K562 (cell line): Measurements from ENCODE around the gene POLR2J. TPM values are rescaled to one million over a fixed set of nuclear protein-coding genes. Genes with fewer than 3 reads are reported as not detected.

Experiments
- ATF1 ChIP-seq, 2 experiments: fragments of 450-650 bp in 1 of 2; IDR thresholded peaks; 2 replicates each; pipeline ENCODE4 v1.6.1; 2016; ENCODE audit warnings: missing compliant biosample characterization in 1 of 2, missing genetic modification characterization in 1 of 2
- BHLHE40 ChIP-seq: IDR thresholded peaks from 2 replicates; pipeline ENCODE4 v1.6.1; 2011; ENCODE audit warnings: low read length, improper control_type of control experiment
- CGGBP1 ChIP-seq: fragments of 250-450 bp; sonication (Bioruptor Pico); IDR thresholded peaks from 2 replicates; pipeline ENCODE4 v1.9.0; 2021; ENCODE audit warnings: mild to moderate bottlenecking
- CTBP1 ChIP-seq: fragments of 450-650 bp; IDR thresholded peaks from 2 replicates; pipeline ENCODE4 v1.6.1; 2016; ENCODE audit warnings: borderline replicate concordance
- E2F5 ChIP-seq: sonication (generic); formaldehyde crosslinking; IDR thresholded peaks from 2 replicates; pipeline ENCODE4 v1.8.0; 2022; ENCODE audit warnings: mild to moderate bottlenecking, missing genetic modification reagents
- FIP1L1 ChIP-seq: fragments of 200-400 bp; formaldehyde crosslinking; IDR thresholded peaks from 2 replicates; pipeline ENCODE4 v1.6.1; 2018; ENCODE audit warnings: mild to moderate bottlenecking, low read depth, low read length; ENCODE audit not compliant: poor library complexity, severe bottlenecking
- GABPB1 ChIP-seq: sonication (generic); formaldehyde crosslinking; IDR thresholded peaks from 2 replicates; pipeline ENCODE4 v1.8.0; 2022; ENCODE audit warnings: mild to moderate bottlenecking, missing genetic modification reagents
- KDM5B ChIP-seq: fragments of 200-600 bp; sonication (generic); IDR thresholded peaks from 2 replicates; pipeline ENCODE4 v1.6.1; 2012; ENCODE audit warnings: low read depth, mild to moderate bottlenecking, moderate library complexity, low read length, control low read depth, inconsistent platforms; ENCODE audit not compliant: insufficient replicate concordance
- LEF1 ChIP-seq: fragments of 450-650 bp; IDR thresholded peaks from 2 replicates; pipeline ENCODE4 v1.6.1; 2016; ENCODE audit warnings: mild to moderate bottlenecking
- PHF8 ChIP-seq: fragments of 200-600 bp; sonication (generic); IDR thresholded peaks from 2 replicates; pipeline ENCODE4 v1.6.1; 2012; ENCODE audit warnings: mixed run types, mild to moderate bottlenecking, inconsistent platforms, low read length, moderate library complexity, borderline replicate concordance
- POLR2AphosphoS2 ChIP-seq: IDR thresholded peaks from 2 replicates; pipeline ENCODE4 v1.6.1; 2012; ENCODE audit warnings: low read length, improper control_type of control experiment
- SOX6 ChIP-seq: fragments of 450-650 bp; IDR thresholded peaks from 2 replicates; pipeline ENCODE4 v1.6.1; 2014; ENCODE audit warnings: mild to moderate bottlenecking
- STAT6 ChIP-seq: sonication (generic); formaldehyde crosslinking; IDR thresholded peaks from 2 replicates; pipeline ENCODE4 v1.8.1; 2023; ENCODE audit warnings: mild to moderate bottlenecking, missing genetic modification reagents
- TARDBP ChIP-seq: fragments of 450-650 bp; IDR thresholded peaks from 2 replicates; pipeline ENCODE4 v1.6.1; 2016
- UBTF ChIP-seq, 2 experiments: IDR thresholded peaks; 2 replicates each; pipeline ENCODE4 v1.6.1; 2012; ENCODE audit warnings: improper control_type of control experiment in 2 of 2, low read depth in 2 of 2, low read length in 2 of 2, borderline replicate concordance in 1 of 2
- ZFX ChIP-seq: sonication (generic); formaldehyde crosslinking; IDR thresholded peaks from 2 replicates; pipeline ENCODE4 v1.8.0; 2022; ENCODE audit warnings: mild to moderate bottlenecking, missing genetic modification reagents, moderate library complexity
- ZNF121 ChIP-seq: sonication (generic); formaldehyde crosslinking; conservative IDR thresholded peaks from 2 replicates; pipeline ENCODE4 v1.8.0; 2022; ENCODE audit warnings: missing genetic modification reagents
- ZNF668 ChIP-seq: fragments of 250-450 bp; sonication (Bioruptor Pico); IDR thresholded peaks from 2 replicates; pipeline ENCODE4 v1.8.0; 2022; ENCODE audit warnings: mild to moderate bottlenecking, inconsistent platforms
- polyA plus RNA-seq, 8 experiments: library from polyadenylated mRNA; depleted of rRNA in 4 of 8; stranded (reverse) in 5 of 8; unstranded in 3 of 8; fragments of >200 nt; fragmentation: Nextera tagmentation in 2 of 8; fragmentation: Illumina TruSeq in 1 of 8; extraction: Ambion mirVana in 2 of 8; extraction: Trizol in 1 of 8; gene quantifications; 2 replicates each; pipeline versions ENCODE4 v1.2.1 to v1.2.3, GENCODE V29; 2011 to 2014; ENCODE audit warnings: inconsistent platforms in 1 of 8, missing spikeins in 1 of 8
- total RNA-seq, 7 experiments: library from RNA; depleted of rRNA in 6 of 7; stranded (reverse); fragments of >200 nt in 6 of 7; fragmentation: Illumina TruSeq in 2 of 7; extraction: Trizol in 2 of 7; gene quantifications; 2 replicates each; pipeline versions ENCODE4 v1.2.1 to v1.2.3, GENCODE V29; 2011 to 2021; ENCODE audit warnings: low replicate concordance in 1 of 7

POLR2J gene
- total and polyA plus RNA-seq, 9 of the 15 experiments (the other 6 are each of a cell fraction or from before 2014, with no cell fraction given), result 32.3 to 220 (median 113) TPM

- TF ChIP-seq GABPB1 (peak; percentile 95), LEF1 (no peak), ATF1 (CRISPR knock-in tag; IDR thresholded peaks at IDR 0.05) (no peak), ATF1 (tag; IDR thresholded peaks at IDR 0.05) (peak; percentile 79), STAT6 (CRISPR knock-in tag) (0 out of 2 replicates have a peak, but pooled peaks have one; percentile 66), ZNF121 (CRISPR knock-in tag) (no peak), CTBP1 (peak; percentile 94), KDM5B (peak; percentile 95), TARDBP (peak; percentile 75; the same call in 1 of the 2 replicates), E2F5 (peak; percentile 57; the same call in 1 of the 2 replicates), SOX6 (peak; percentile 27; the same call in 1 of the 2 replicates), BHLHE40 (peak; percentile 74), ZFX (CRISPR knock-in tag) (peak; percentile 64; the same call in 1 of the 2 replicates), PHF8 (peak; percentile 82; the same call in 1 of the 2 replicates), CGGBP1 (CRISPR knock-in tag) (peak; percentile 80; the same call in 1 of the 2 replicates), ZNF668 (CRISPR knock-in tag) (no peak), POLR2AphosphoS2 (peak; percentile 53; the same call in 1 of the 2 replicates), UBTF (IDR thresholded peaks at IDR 0.05; ENCODE audit: borderline replicate concordance in 1 of 2, low read depth in 2 of 2, low read length in 2 of 2) (peak; percentile 93 to 94; a peak in 3 of 4 replicates), FIP1L1 (peak; percentile 57)
These were observed 14.0 kb downstream of the POLR2J start, which contains the start of the genes ALKBH4 and LRWD1 (continued) for GRCh38 chr7:102464577-102465280.
